ENCODE measurements around the gene BCL2L14.

The BCL2L14 gene

DNA sequence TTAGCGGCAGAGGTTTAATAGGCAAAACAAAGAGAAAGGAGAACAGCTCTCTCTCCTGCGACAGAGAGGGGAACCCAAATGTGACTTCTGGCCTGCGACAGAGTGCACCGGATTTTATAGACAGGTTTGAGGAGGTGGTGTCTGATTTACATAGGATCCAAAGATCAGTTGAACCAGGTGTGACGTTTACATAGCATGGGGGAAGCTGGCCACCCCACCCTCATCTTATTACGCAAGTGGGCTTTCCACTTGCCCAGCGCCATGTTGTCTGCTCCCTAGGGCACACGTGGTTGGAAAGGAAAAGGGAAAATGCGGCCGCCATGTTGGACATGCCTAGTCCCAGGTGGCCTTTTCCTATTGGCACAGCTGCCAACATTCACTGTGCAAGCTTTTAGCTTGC lies 17.4 kb downstream of the BCL2L14 start:
- no peaks in the 10 kb centered on the region for H3K36me3 ChIP-seq (ENCODE audit: control insufficient read depth in 2 of 2, insufficient read depth in 1 of 2, low read length in 2 of 2)
- ChIA-PET POLR2A (no interaction called here), CTCF (interaction anchor here (0.6 kb wide), 1 partner anchor 287 kb away, joined by 4 read pairs; no protein-coding TSS in a partner anchor)
- no peaks in the 10 kb centered on the region for H3K9me3 ChIP-seq (ENCODE audit: control insufficient read depth, insufficient read depth, low read depth, low read length)
- H3K27ac ChIP-seq (ENCODE audit: extremely low read depth, low read depth, low read length): no peak overlapping the region
- no peaks in the 10 kb centered on the region for H3K4me1 ChIP-seq (ENCODE audit: control insufficient read depth, insufficient read depth, low read length)
- no peak overlapping the region for H3K4me3 ChIP-seq (ENCODE audit: low read depth, low read length)
- TF ChIP-seq, protein P1, sequence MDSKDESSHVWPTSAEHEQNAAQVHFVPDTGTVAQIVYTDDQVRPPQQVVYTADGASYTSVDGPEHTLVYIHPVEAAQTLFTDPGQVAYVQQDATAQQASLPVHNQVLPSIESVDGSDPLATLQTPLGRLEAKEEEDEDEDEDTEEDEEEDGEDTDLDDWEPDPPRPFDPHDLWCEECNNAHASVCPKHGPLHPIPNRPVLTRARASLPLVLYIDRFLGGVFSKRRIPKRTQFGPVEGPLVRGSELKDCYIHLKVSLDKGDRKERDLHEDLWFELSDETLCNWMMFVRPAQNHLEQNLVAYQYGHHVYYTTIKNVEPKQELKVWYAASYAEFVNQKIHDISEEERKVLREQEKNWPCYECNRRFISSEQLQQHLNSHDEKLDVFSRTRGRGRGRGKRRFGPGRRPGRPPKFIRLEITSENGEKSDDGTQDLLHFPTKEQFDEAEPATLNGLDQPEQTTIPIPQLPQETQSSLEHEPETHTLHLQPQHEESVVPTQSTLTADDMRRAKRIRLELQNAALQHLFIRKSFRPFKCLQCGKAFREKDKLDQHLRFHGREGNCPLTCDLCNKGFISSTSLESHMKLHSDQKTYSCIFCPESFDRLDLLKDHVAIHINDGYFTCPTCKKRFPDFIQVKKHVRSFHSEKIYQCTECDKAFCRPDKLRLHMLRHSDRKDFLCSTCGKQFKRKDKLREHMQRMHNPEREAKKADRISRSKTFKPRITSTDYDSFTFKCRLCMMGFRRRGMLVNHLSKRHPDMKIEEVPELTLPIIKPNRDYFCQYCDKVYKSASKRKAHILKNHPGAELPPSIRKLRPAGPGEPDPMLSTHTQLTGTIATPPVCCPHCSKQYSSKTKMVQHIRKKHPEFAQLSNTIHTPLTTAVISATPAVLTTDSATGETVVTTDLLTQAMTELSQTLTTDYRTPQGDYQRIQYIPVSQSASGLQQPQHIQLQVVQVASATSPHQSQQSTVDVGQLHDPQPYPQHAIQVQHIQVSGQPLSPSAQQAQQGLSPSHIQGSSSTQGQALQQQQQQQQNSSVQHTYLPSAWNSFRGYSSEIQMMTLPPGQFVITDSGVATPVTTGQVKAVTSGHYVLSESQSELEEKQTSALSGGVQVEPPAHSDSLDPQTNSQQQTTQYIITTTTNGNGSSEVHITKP (tag by site-specific recombination; IDR thresholded peaks at IDR 0.05): no peak
- TF ChIP-seq ZNF350 (tag by site-specific recombination; IDR thresholded peaks at IDR 0.05) (no peak), ZNF629 (tag by site-specific recombination; IDR thresholded peaks at IDR 0.05) (no peak), ZNF394 (tag by site-specific recombination; IDR thresholded peaks at IDR 0.05; ENCODE audit: borderline replicate concordance) (no peak), ZNF26 (tag by site-specific recombination; IDR thresholded peaks at IDR 0.05) (no peak), ZNF404 (tag by site-specific recombination; IDR thresholded peaks at IDR 0.05) (no peak), SP7 (tag by site-specific recombination; IDR thresholded peaks at IDR 0.05) (no peak), ZNF19 (tag by site-specific recombination; IDR thresholded peaks at IDR 0.05; ENCODE audit: low read depth) (no peak), ZNF184 (tag by site-specific recombination; IDR thresholded peaks at IDR 0.05) (no peak), FEZF1 (tag by site-specific recombination; IDR thresholded peaks at IDR 0.05) (no peak), SALL2 (tag by site-specific recombination; IDR thresholded peaks at IDR 0.05; ENCODE audit: borderline replicate concordance) (no peak), ZNF530 (tag by site-specific recombination; IDR thresholded peaks at IDR 0.05; ENCODE audit: low read depth) (no peak), PATZ1 (tag by site-specific recombination; IDR thresholded peaks at IDR 0.05) (no peak), ZBTB17 (tag by site-specific recombination; IDR thresholded peaks at IDR 0.05) (no peak), ZBTB7A (tag by site-specific recombination; IDR thresholded peaks at IDR 0.05; ENCODE audit: low read depth) (no peak), ZNF37A (tag by site-specific recombination; IDR thresholded peaks at IDR 0.05) (no peak), YY2 (tag by site-specific recombination; IDR thresholded peaks at IDR 0.05) (no peak), ZNF585B (tag by site-specific recombination; IDR thresholded peaks at IDR 0.05) (no peak)
- TF ChIP-seq, protein P2, sequence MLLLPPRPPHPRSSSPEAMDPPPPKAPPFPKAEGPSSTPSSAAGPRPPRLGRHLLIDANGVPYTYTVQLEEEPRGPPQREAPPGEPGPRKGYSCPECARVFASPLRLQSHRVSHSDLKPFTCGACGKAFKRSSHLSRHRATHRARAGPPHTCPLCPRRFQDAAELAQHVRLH (tag by site-specific recombination; IDR thresholded peaks at IDR 0.05): no peak
- TF ChIP-seq, protein P3, sequence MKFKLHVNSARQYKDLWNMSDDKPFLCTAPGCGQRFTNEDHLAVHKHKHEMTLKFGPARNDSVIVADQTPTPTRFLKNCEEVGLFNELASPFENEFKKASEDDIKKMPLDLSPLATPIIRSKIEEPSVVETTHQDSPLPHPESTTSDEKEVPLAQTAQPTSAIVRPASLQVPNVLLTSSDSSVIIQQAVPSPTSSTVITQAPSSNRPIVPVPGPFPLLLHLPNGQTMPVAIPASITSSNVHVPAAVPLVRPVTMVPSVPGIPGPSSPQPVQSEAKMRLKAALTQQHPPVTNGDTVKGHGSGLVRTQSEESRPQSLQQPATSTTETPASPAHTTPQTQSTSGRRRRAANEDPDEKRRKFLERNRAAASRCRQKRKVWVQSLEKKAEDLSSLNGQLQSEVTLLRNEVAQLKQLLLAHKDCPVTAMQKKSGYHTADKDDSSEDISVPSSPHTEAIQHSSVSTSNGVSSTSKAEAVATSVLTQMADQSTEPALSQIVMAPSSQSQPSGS (tag by site-specific recombination; IDR thresholded peaks at IDR 0.05; ENCODE audit: low read depth): no peak
